Parathyroid adenoma (tissue), 2 donors: ENCODE measurements around the gene HRH3.

Experiments used
- H2AFZ ChIP-seq: fragments of 300-600 bp; sonication (generic); one replicate; pipeline ENCODE4 v1.7.0; 2017; ENCODE audit warnings: antibody characterized with exemption, mild to moderate bottlenecking
- H3K27ac ChIP-seq: fragments of 300-600 bp; sonication (generic); one replicate; pipeline ENCODE4 v1.7.0; 2017
- H3K27me3 ChIP-seq: fragments of 300-600 bp; sonication (generic); one replicate; pipeline ENCODE4 v1.7.0; 2017; ENCODE audit warnings: low read length; ENCODE audit not compliant: control insufficient read depth, insufficient read depth
- H3K36me3 ChIP-seq: fragments of 300-600 bp; sonication (generic); one replicate; pipeline ENCODE4 v1.7.0; 2017; ENCODE audit warnings: low read length; ENCODE audit not compliant: control insufficient read depth, insufficient read depth
- H3K4me1 ChIP-seq: fragments of 300-600 bp; sonication (generic); one replicate; pipeline ENCODE4 v1.7.0; 2017; ENCODE audit warnings: control low read depth
- H3K4me2 ChIP-seq: fragments of 300-600 bp; sonication (generic); one replicate; pipeline ENCODE4 v1.7.0; 2017; ENCODE audit warnings: low read length
- H3K4me3 ChIP-seq: fragments of 300-600 bp; sonication (generic); one replicate; pipeline ENCODE4 v1.7.0; 2017; ENCODE audit warnings: low read depth, low read length
- H3K79me2 ChIP-seq: fragments of 300-600 bp; sonication (generic); one replicate; pipeline ENCODE4 v1.7.0; 2017; ENCODE audit warnings: control low read depth
- H3K9ac ChIP-seq: fragments of 300-600 bp; sonication (generic); one replicate; pipeline ENCODE4 v1.7.0; 2017; ENCODE audit warnings: mild to moderate bottlenecking
- H3K9me3 ChIP-seq: fragments of 300-600 bp; sonication (generic); one replicate; pipeline ENCODE4 v1.7.0; 2017; ENCODE audit warnings: low read length; ENCODE audit not compliant: control insufficient read depth
- TF ChIP-seq, protein P1 (sequence below): fragments of 300-600 bp; sonication (generic); IDR thresholded peaks from one replicate; pipeline ENCODE4 v1.7.0; 2017; ENCODE audit warnings: antibody characterized with exemption, mild to moderate bottlenecking
- donor health status: primary hyperparathyroidism.

Gene HRH3

DNA sequence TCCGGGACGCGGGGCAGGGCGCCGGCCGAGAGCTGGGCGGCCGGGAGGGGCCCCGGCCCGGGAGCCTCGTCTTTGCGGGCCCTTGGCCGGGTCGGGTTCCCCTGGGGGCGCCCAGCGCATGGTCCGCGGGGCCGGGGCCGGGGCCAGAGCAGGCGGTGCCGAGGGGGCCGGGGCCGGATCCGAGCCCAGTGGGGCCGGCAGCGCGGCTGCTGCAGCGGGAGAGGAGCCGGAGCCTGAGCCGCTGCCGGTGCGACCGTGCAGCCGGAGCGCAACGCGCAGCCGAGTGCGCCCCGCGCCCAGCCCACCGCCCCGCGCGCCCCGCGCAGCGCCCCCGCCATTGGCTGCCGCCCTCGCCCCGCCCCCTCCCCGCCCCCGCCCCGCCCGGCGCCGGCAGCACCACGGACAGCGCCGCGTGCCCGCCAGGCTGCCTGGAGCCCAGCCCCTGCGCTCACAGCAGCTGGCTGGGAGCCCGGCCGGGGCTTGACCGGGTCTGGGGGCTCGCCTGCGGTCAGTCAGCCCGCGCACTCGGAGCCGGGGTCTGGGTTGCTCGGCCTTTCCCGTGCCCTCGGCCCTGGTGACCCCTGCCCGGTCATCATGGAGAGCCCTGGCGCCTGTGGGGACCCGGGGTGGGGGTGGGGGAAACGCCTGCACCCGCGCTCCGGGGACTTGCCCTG is at the start of gene HRH3:
TSS of gene HRH3 (minus strand) at position 287 of the 674 bp plus-strand sequence. CDS start 308 bp downstream, outside the sequence.
- Histone ChIP-seq H3K9me3 (no peaks in the 10 kb centered on the region), H3K4me1 (no peaks in the 10 kb centered on the region), H3K79me2 (no peaks in the 10 kb centered on the region), H2AFZ (no peak within 1 kb of the TSS), H3K27me3 (no peaks in the 10 kb centered on the region), H3K36me3 (no peaks in the 10 kb centered on the region), H3K4me3 (no peak within 1 kb of the TSS), H3K9ac (no peak within 1 kb of the TSS), H3K27ac (no peak within 1 kb of the TSS), H3K4me2 (no peak within 1 kb of the TSS)
- TF ChIP-seq, protein P1, sequence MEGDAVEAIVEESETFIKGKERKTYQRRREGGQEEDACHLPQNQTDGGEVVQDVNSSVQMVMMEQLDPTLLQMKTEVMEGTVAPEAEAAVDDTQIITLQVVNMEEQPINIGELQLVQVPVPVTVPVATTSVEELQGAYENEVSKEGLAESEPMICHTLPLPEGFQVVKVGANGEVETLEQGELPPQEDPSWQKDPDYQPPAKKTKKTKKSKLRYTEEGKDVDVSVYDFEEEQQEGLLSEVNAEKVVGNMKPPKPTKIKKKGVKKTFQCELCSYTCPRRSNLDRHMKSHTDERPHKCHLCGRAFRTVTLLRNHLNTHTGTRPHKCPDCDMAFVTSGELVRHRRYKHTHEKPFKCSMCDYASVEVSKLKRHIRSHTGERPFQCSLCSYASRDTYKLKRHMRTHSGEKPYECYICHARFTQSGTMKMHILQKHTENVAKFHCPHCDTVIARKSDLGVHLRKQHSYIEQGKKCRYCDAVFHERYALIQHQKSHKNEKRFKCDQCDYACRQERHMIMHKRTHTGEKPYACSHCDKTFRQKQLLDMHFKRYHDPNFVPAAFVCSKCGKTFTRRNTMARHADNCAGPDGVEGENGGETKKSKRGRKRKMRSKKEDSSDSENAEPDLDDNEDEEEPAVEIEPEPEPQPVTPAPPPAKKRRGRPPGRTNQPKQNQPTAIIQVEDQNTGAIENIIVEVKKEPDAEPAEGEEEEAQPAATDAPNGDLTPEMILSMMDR = no peak

DNA sequence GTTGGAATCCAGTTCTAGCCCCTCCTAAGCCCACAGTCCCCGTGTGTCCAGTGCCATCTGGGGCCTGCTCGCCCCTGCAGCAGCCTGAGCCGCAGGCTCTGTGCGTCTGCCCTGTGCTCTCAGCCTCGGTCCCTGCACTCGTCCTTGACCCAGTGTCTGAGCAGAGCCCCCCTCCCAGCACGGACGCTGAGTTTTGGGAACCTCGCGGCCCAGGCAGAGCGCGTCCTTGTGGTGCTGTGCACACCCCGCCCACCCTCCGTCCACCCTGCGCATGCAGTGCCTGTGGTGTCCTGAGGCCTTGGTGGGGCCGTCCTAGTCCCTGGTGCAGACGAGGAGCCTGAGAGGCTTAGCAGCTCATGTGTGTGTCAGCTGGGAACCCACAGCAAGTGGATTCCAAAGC is 49.8 kb upstream of the HRH3 start:
- no peaks in the 10 kb centered on the region for H3K4me1 ChIP-seq
- H3K36me3 ChIP-seq = no peaks in the 10 kb centered on the region
- TF ChIP-seq, protein P1 = no peak
- H3K79me2 ChIP-seq = peaks cover 30% of the 10 kb centered on the region
- no peaks in the 10 kb centered on the region for H3K9me3 ChIP-seq
- H3K27me3 ChIP-seq = no peaks in the 10 kb centered on the region
- no peak overlapping the region for H3K4me2 ChIP-seq
- H2AFZ ChIP-seq = no peak overlapping the region
- H3K9ac ChIP-seq = no peak overlapping the region
- H3K27ac ChIP-seq = no peak overlapping the region
- no peak overlapping the region for H3K4me3 ChIP-seq

DNA sequence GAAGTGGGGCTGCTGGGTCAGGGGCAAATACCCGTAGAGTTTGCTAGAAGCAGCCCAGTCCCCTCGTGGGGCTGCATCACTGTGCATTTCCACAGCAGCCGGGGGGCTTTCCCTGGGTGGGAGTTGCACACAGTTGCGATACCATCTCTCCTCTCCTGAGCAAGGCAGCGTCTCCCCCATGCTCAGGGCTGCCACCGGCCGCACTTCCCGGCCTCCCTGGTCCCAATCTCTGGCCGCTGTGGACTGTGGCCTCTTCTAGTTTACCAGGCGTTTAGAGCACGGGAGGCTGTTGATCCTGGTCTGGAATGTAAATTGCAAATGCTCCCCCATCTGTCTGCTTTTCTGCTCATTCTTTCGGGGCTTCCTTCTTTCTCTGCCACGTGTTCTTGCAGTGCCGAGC is 49.3 kb upstream of the HRH3 start:
- H3K4me1 ChIP-seq = no peaks in the 10 kb centered on the region
- no peak overlapping the region for H3K4me2 ChIP-seq
- H3K9ac ChIP-seq = no peak overlapping the region
- peaks cover 35% of the 10 kb centered on the region for H3K79me2 ChIP-seq
- H2AFZ ChIP-seq = no peak overlapping the region
- no peak overlapping the region for H3K4me3 ChIP-seq
- TF ChIP-seq, protein P1 = no peak
- no peaks in the 10 kb centered on the region for H3K36me3 ChIP-seq
- H3K27me3 ChIP-seq = no peaks in the 10 kb centered on the region
- H3K9me3 ChIP-seq = no peaks in the 10 kb centered on the region
- H3K27ac ChIP-seq = no peak overlapping the region

- Histone ChIP-seq H3K4me3 (no peak overlapping the region), H3K27ac (no peak overlapping the region), H3K27me3 (no peaks in the 10 kb centered on the region), H3K4me2 (no peak overlapping the region), H2AFZ (no peak overlapping the region), H3K79me2 (peaks cover 36% of the 10 kb centered on the region), H3K36me3 (no peaks in the 10 kb centered on the region), H3K9me3 (no peaks in the 10 kb centered on the region), H3K4me1 (no peaks in the 10 kb centered on the region), H3K9ac (no peak overlapping the region)
- TF ChIP-seq, protein P1 = no peak
Observed at GRCh38 chr20:62268228-62268900, 48.3 kb upstream of the HRH3 start.

DNA sequence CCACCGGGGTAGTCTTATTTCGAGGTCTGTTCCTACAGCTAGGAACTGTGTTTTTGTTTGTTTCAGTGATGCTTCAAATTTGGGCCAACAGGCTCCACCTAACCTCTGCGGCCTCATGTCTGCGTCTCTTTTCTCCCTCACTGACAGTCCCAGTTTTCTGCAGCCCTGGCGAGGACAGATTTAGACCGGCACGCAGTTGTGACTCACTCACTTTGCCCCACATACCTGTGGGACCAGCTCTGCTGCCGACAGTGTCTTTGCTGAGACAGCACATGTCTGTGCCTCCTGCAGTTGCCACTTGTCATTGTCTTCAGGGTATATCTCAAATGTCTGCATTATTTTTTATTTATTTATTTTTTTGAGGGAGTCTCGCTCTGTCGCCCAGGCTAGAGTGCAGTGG is 47.5 kb upstream of the HRH3 start:
- H2AFZ ChIP-seq = no peak overlapping the region
- H3K4me2 ChIP-seq = no peak overlapping the region
- no peak overlapping the region for H3K27ac ChIP-seq
- no peak overlapping the region for H3K4me3 ChIP-seq
- H3K9ac ChIP-seq = no peak overlapping the region
- TF ChIP-seq, protein P1 = no peak
- no peaks in the 10 kb centered on the region for H3K4me1 ChIP-seq
- H3K36me3 ChIP-seq = no peaks in the 10 kb centered on the region
- no peaks in the 10 kb centered on the region for H3K9me3 ChIP-seq
- H3K27me3 ChIP-seq = no peaks in the 10 kb centered on the region
- peaks cover 42% of the 10 kb centered on the region for H3K79me2 ChIP-seq
